MM.1S (cell line): ENCODE results near the gene FEM1C.

Source experiments
- DNase-seq: peaks from one replicate; pipeline ENCODE4 v3.0.0-alpha.2; 2015
- H2AFZ ChIP-seq: fragments of 300-600 bp; sonication (generic); 2 replicates; pipeline ENCODE4 v1.6.0; 2016; ENCODE audit warnings: antibody characterized with exemption, low read length
- H3F3A ChIP-seq: fragments of 300-600 bp; sonication (generic); 2 replicates; pipeline ENCODE4 v1.6.1; 2016; ENCODE audit warnings: mild to moderate bottlenecking, antibody characterized with exemption, low read length, moderate library complexity, mixed read lengths; ENCODE audit not compliant: insufficient read depth
- H3K27ac ChIP-seq: fragments of 300-600 bp; sonication (generic); 2 replicates; pipeline ENCODE4 v1.5.1; 2016; ENCODE audit warnings: mild to moderate bottlenecking, low read length
- H3K27me3 ChIP-seq: fragments of 300-600 bp; sonication (generic); replicated peaks from 2 replicates; pipeline ENCODE4 v1.6.0; 2016; ENCODE audit warnings: low read length; ENCODE audit not compliant: insufficient read depth
- H3K36me3 ChIP-seq: fragments of 300-600 bp; sonication (generic); replicated peaks from 2 replicates; pipeline ENCODE4 v1.6.1; 2016; ENCODE audit warnings: mild to moderate bottlenecking, low read length, mixed read lengths; ENCODE audit not compliant: insufficient read depth
- H3K4me1 ChIP-seq: fragments of 300-600 bp; sonication (generic); 2 replicates; pipeline ENCODE4 v1.6.1; 2016; ENCODE audit warnings: low read length, mixed read lengths
- H3K4me2 ChIP-seq: fragments of 300-600 bp; sonication (generic); 2 replicates; pipeline ENCODE4 v1.6.0; 2016; ENCODE audit warnings: low read depth, low read length
- H3K4me3 ChIP-seq: fragments of 300-600 bp; sonication (generic); 2 replicates; pipeline ENCODE4 v1.5.1; 2016; ENCODE audit warnings: low read length, mixed read lengths
- H3K79me2 ChIP-seq: fragments of 300-600 bp; sonication (generic); 2 replicates; pipeline ENCODE4 v1.6.1; 2016; ENCODE audit warnings: mixed run types, low read length, mixed read lengths
- H3K9ac ChIP-seq: fragments of 300-600 bp; sonication (generic); 2 replicates; pipeline ENCODE4 v1.6.1; 2016; ENCODE audit warnings: low read length, mixed read lengths
- H3K9me2 ChIP-seq: fragments of 300-600 bp; sonication (generic); replicated peaks from 2 replicates; pipeline ENCODE4 v1.6.1; 2016; ENCODE audit warnings: mild to moderate bottlenecking, low read length, mixed read lengths; ENCODE audit not compliant: insufficient read depth
- H3K9me3 ChIP-seq: fragments of 300-600 bp; sonication (generic); replicated peaks from 2 replicates; pipeline ENCODE4 v1.6.1; 2016; ENCODE audit warnings: mild to moderate bottlenecking, low read length, mixed read lengths; ENCODE audit not compliant: insufficient read depth
- H4K20me1 ChIP-seq: fragments of 300-600 bp; sonication (generic); 2 replicates; pipeline ENCODE4 v1.6.1; 2016; ENCODE audit warnings: mild to moderate bottlenecking, low read length, moderate library complexity, mixed read lengths; ENCODE audit not compliant: insufficient read depth
- CTCF ChIP-seq: fragments of 300-600 bp; sonication (generic); IDR thresholded peaks from 2 replicates; pipeline ENCODE4 v1.5.1; 2016; ENCODE audit warnings: antibody characterized with exemption, low read length, mixed read lengths
- EZH2 ChIP-seq: fragments of 300-600 bp; sonication (generic); optimal IDR thresholded peaks from 2 replicates; pipeline ENCODE3; 2017; ENCODE audit warnings: low read depth, mild to moderate bottlenecking, antibody characterized with exemption, low read length, mixed read lengths
- EZH2phosphoT487 ChIP-seq: fragments of 300-600 bp; sonication (generic); IDR thresholded peaks from 2 replicates; pipeline ENCODE4 v1.6.1; 2018; ENCODE audit warnings: antibody characterized with exemption, low read length

Gene FEM1C

DNA sequence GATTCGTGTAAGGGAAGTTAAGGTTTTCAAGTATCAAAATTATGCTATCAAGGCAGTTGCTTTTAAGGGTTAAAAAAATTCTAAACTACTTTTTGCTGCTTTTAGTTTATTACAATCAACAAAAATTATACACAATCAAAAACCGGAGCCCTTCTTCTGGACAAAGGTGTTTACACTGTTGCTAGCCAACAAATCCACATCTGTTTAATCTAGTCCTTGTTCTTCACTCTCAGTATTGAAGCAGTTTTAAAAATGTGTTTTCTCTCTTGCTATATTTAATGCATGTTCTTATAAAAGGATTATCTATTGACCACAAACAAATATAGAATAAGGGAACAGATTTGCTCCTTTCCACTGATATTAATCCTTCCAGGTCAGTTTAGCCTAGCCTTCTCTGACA lies 2.5 kb downstream of the FEM1C start:
- Histone ChIP-seq H3F3A (peaks cover 12% of the 10 kb centered on the region), H3K9ac (peak overlapping the region; percentile 98; the same call in 1 of the 2 replicates), H3K4me2 (peak overlapping the region; percentile 90), H2AFZ (no peak overlapping the region), H3K9me2 (no peaks in the 10 kb centered on the region), H3K36me3 (peaks cover 15% of the 10 kb centered on the region; the same call in 1 of the 2 replicates), H3K9me3 (no peaks in the 10 kb centered on the region), H3K27ac (peak overlapping the region; percentile 96; the same call in 1 of the 2 replicates), H4K20me1 (peaks cover 49% of the 10 kb centered on the region; the same call in 1 of the 2 replicates), H3K4me3 (peak overlapping the region; percentile 69), H3K4me1 (peaks cover 26% of the 10 kb centered on the region), H3K79me2 (peaks cover 69% of the 10 kb centered on the region), H3K27me3 (no peaks in the 10 kb centered on the region)
- TF ChIP-seq CTCF (no peak), EZH2 (no peak), EZH2phosphoT487 (no peak)
- DNase-seq = no peak

DNA sequence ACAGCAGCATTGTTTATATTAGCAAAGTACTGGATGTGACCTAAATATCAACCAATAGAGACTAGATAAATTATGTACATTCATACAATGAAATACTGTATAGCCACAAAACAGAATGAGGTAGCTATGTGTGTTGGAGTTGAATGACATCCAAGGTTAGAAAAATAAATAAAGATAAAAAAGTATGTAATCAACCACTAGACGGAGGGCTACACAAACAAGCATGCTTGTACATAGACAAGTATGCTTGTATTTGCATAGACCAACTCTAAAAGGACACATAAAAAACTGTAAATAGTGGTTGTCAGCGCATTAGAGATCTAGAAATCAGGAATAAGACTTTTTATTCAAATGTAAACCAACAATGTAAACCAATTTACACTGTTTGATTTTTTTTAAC lies 3.0 kb downstream of the FEM1C start:
- peaks cover 15% of the 10 kb centered on the region; the same call in 1 of the 2 replicates for H3K36me3 ChIP-seq
- DNase-seq = no peak
- H3K27ac ChIP-seq = peak overlapping the region; percentile 9; the same call in 1 of the 2 replicates

DNA sequence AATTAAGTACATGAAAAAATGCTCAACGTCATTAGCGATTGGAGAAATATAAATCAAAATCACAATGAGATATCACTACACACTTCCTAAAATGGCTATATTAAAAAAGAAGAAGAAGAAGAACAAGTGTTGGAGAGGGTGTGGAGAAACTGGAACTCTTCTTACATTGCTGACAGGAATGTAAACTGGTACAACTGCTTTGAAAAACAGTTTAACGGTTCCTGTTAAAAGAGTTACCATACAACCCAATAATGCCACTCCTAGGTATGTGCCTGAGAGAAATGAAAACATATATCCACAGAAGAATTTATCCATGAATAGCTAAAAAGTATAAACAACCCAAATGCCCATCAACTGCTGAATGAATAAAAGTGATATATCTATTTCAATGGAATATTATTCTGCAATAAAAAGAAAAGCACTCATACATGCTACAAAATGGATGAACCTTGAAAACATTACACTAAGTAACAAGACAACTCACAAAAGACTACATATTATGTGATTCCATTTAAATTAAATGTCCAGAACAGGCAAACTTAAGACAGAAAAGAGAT lies 9.0 kb downstream of the FEM1C start:
- DNase-seq = no peak

More for the DNA sequence above, 3.0 kb downstream of the FEM1C start:
- Histone ChIP-seq H3K9me2 (no peaks in the 10 kb centered on the region), H4K20me1 (peaks cover 54% of the 10 kb centered on the region; the same call in 1 of the 2 replicates), H3K9ac (peak overlapping the region; percentile 98; the same call in 1 of the 2 replicates), H3K27me3 (no peaks in the 10 kb centered on the region), H3K4me1 (peaks cover 26% of the 10 kb centered on the region), H3K79me2 (peaks cover 74% of the 10 kb centered on the region), H2AFZ (no peak overlapping the region), H3K9me3 (no peaks in the 10 kb centered on the region), H3K4me3 (peak overlapping the region; percentile 69), H3F3A (peaks cover 12% of the 10 kb centered on the region), H3K4me2 (peak overlapping the region; percentile 90)
- TF ChIP-seq EZH2phosphoT487 = no peak
- TF ChIP-seq CTCF = no peak
- no peak for TF ChIP-seq EZH2

More for the DNA sequence above, 9.0 kb downstream of the FEM1C start:
- Histone ChIP-seq H3K79me2 (peaks cover 100% of the 10 kb centered on the region), H4K20me1 (peaks cover 53% of the 10 kb centered on the region), H3K27ac (no peak overlapping the region), H3K27me3 (no peaks in the 10 kb centered on the region), H3K36me3 (peaks cover 19% of the 10 kb centered on the region; the same call in 1 of the 2 replicates), H3K4me2 (no peak overlapping the region), H3K9me3 (no peaks in the 10 kb centered on the region), H3F3A (no peaks in the 10 kb centered on the region), H3K4me3 (no peak overlapping the region), H3K9ac (no peak overlapping the region), H3K4me1 (peaks cover 23% of the 10 kb centered on the region), H3K9me2 (no peaks in the 10 kb centered on the region), H2AFZ (no peak overlapping the region)
- TF ChIP-seq CTCF = no peak
- no peak for TF ChIP-seq EZH2phosphoT487
- no peak for TF ChIP-seq EZH2
